CD4-positive, alpha-beta T cell (primary cell): ENCODE data around the gene PRKG1. TPM values are rescaled to one million over a fixed set of nuclear protein-coding genes. Genes with fewer than 3 reads are reported as not detected.

Source experiments
- ATAC-seq: fragments of 200-7000 bp; cut with Tn5 transposase; one replicate; pipeline ENCODE4 v1.10.0; 2022; ENCODE audit warnings: mild to moderate bottlenecking; ENCODE audit not compliant: poor library complexity
- CTCF ChIA-PET: fragments of 350-600 bp; sonication (Branson Sonifier 250); formaldehyde crosslinking; loops from one replicate; lab custom pipeline; 2021; ENCODE audit warnings: antibody characterized with exemption, inconsistent platforms; lab: Charles Lee
- POLR2A ChIA-PET: fragments of 350-600 bp; sonication (Branson Sonifier 250); formaldehyde crosslinking; loops from one replicate; lab custom pipeline; 2021; ENCODE audit warnings: antibody characterized with exemption, inconsistent platforms; lab: Charles Lee
- DNase-seq, 14 experiments: peaks; one replicate each; pipeline ENCODE4 v3.0.0-alpha.2; 2013 to 2020; ENCODE audit warnings: mixed read lengths in 2 of 14
- H3K27ac ChIP-seq, 2 donors: one replicate each; pipeline versions ENCODE4 v1.5.1 to v1.7.0; 2013; ENCODE audit warnings: low read length in 2 of 2, low read depth in 1 of 2, mild to moderate bottlenecking in 1 of 2
- H3K27me3 ChIP-seq, 2 experiments: 1 replicate in 1 of 2; 2 replicates in 1 of 2; pipeline versions ENCODE4 v1.6.1 to v1.7.0; 2013; ENCODE audit warnings: low read length in 2 of 2, control low read depth in 1 of 2, mild to moderate bottlenecking in 1 of 2, moderate library complexity in 1 of 2; ENCODE audit not compliant: insufficient read depth in 2 of 2, control insufficient read depth in 1 of 2
- H3K36me3 ChIP-seq: one replicate; pipeline ENCODE4 v1.6.1; 2013; ENCODE audit warnings: low read length, control low read depth; ENCODE audit not compliant: insufficient read depth
- H3K4me1 ChIP-seq: one replicate; pipeline ENCODE4 v1.6.1; 2013; ENCODE audit warnings: low read length, control low read depth; ENCODE audit not compliant: insufficient read depth
- H3K4me3 ChIP-seq: one replicate; pipeline ENCODE4 v1.5.1; 2013; ENCODE audit warnings: mild to moderate bottlenecking, low read length, moderate library complexity
- H3K9me3 ChIP-seq, 2 experiments: 1 replicate in 1 of 2; 2 replicates in 1 of 2; pipeline versions ENCODE4 v1.6.1 to v1.7.0; 2013; ENCODE audit warnings: low read length in 2 of 2, mild to moderate bottlenecking in 2 of 2, control low read depth in 1 of 2, moderate library complexity in 1 of 2; ENCODE audit not compliant: control insufficient read depth in 1 of 2, insufficient read depth in 1 of 2
- H3K27ac Mint-ChIP-seq: one replicate; pipeline ENCODE4 v1.8.0; 2020; ENCODE audit warnings: mixed read lengths
- H3K27me3 Mint-ChIP-seq: one replicate; pipeline ENCODE4 v1.8.0; 2021; ENCODE audit warnings: mixed read lengths
- H3K36me3 Mint-ChIP-seq: one replicate; pipeline ENCODE4 v1.8.0; 2021; ENCODE audit warnings: low read depth, mixed read lengths
- H3K4me1 Mint-ChIP-seq: one replicate; pipeline ENCODE4 v1.8.0; 2021; ENCODE audit warnings: low read depth, mixed read lengths
- H3K4me3 Mint-ChIP-seq: one replicate; pipeline ENCODE4 v1.8.0; 2020; ENCODE audit warnings: mild to moderate bottlenecking, mixed read lengths
- H3K9me3 Mint-ChIP-seq: one replicate; pipeline ENCODE4 v1.8.0; 2020; ENCODE audit warnings: mixed read lengths
- CTCF ChIP-seq: fragments of 200-600 bp; IDR thresholded peaks from one replicate; pipeline ENCODE4 v1.8.0; 2022; ENCODE audit warnings: antibody characterized with exemption, mild to moderate bottlenecking
- intact Hi-C, 2 experiments: fragments of 100-400 bp; cut with DNase I in 1 of 2; cut with micrococcal nuclease in 1 of 2; formaldehyde crosslinking; loops; one replicate each; pipeline versions ENCODE4 v1.15.1 to v1.9.0; 2023 to 2025; cut with DNase I, micrococcal nuclease
- total RNA-seq, 174 experiments: library from RNA in 2 of 174; stranded (reverse) in 2 of 174; gene quantifications; one replicate each; pipeline ENCODE4 v1.2.3 and lab custom pipeline; 2021 to 2026

Gene PRKG1
- total RNA-seq, 2 experiments from 2014 or later, result 0.31 TPM; not detected in 1

- Mint-ChIP-seq H3K4me3 (no peak overlapping the region), H3K36me3 (no peaks in the 10 kb centered on the region), H3K9me3 (no peaks in the 10 kb centered on the region), H3K27ac (no peak overlapping the region), H3K27me3 (peaks cover 75% of the 10 kb centered on the region), H3K4me1 (peaks cover 7% of the 10 kb centered on the region)
- Histone ChIP-seq H3K27me3 (peaks cover 28 to 46% of the 10 kb centered on the region in 2 experiments), H3K36me3 (no peaks in the 10 kb centered on the region), H3K4me3 (no peak overlapping the region), H3K9me3 (peaks cover 0 to 11% of the 10 kb centered on the region in 2 experiments), H3K4me1 (peaks cover 13% of the 10 kb centered on the region), H3K27ac (no peak overlapping the region)
- DNase-seq (no peak), ATAC-seq (no peak)
- ChIA-PET POLR2A (no interaction called here), CTCF (no interaction called here)
- TF ChIP-seq CTCF, result no peak
- intact Hi-C loops, result no loop called here
Measured at GRCh38 chr10:51076299-51076841, 2.1 kb downstream of the PRKG1 start.

GRCh38 chr10:51077074-51077473 lies 2.8 kb downstream of the PRKG1 start:
- H3K4me3 Mint-ChIP-seq, result no peak overlapping the region
- peaks cover 7% of the 10 kb centered on the region for H3K4me1 Mint-ChIP-seq
- ChIA-PET CTCF (no interaction called here), POLR2A (no interaction called here)
- H3K27me3 Mint-ChIP-seq, result peaks cover 75% of the 10 kb centered on the region
- H3K36me3 Mint-ChIP-seq, result no peaks in the 10 kb centered on the region
- H3K9me3 ChIP-seq, result peaks cover 0 to 11% of the 10 kb centered on the region in 2 experiments
- H3K27ac ChIP-seq, result no peak overlapping the region
- H3K9me3 Mint-ChIP-seq, result no peaks in the 10 kb centered on the region
- H3K36me3 ChIP-seq, result no peaks in the 10 kb centered on the region
- no peak overlapping the region for H3K4me3 ChIP-seq
- no peak overlapping the region for H3K27ac Mint-ChIP-seq
- no peak for ATAC-seq
- intact Hi-C loops, result no loop called here
- no peak for DNase-seq
- peaks cover 13% of the 10 kb centered on the region for H3K4me1 ChIP-seq
- no peak for TF ChIP-seq CTCF
- peaks cover 28 to 39% of the 10 kb centered on the region in 2 experiments for H3K27me3 ChIP-seq

GRCh38 chr10:51077507-51077906 lies 3.2 kb downstream of the PRKG1 start:
- Histone ChIP-seq H3K4me1 (peaks cover 13% of the 10 kb centered on the region), H3K27ac (no peak overlapping the region), H3K9me3 (peaks cover 0 to 11% of the 10 kb centered on the region in 2 experiments), H3K27me3 (peaks cover 28 to 36% of the 10 kb centered on the region in 2 experiments), H3K36me3 (no peaks in the 10 kb centered on the region), H3K4me3 (no peak overlapping the region)
- intact Hi-C loops, result no loop called here
- H3K27me3 Mint-ChIP-seq, result peaks cover 80% of the 10 kb centered on the region
- CTCF ChIA-PET, result no interaction called here
- H3K36me3 Mint-ChIP-seq, result no peaks in the 10 kb centered on the region
- DNase-seq (no peak), ATAC-seq (no peak)
- H3K9me3 Mint-ChIP-seq, result no peaks in the 10 kb centered on the region
- peaks cover 7% of the 10 kb centered on the region for H3K4me1 Mint-ChIP-seq
- POLR2A ChIA-PET, result no interaction called here
- no peak overlapping the region for H3K4me3 Mint-ChIP-seq
- TF ChIP-seq CTCF, result no peak
- no peak overlapping the region for H3K27ac Mint-ChIP-seq
